Right atrium auricular region (tissue), 2 donors: Measurements from ENCODE around the gene CCDC28A. TPM values are rescaled to one million over a fixed set of nuclear protein-coding genes. Genes with fewer than 3 reads are reported as not detected.

Experiments
- DNase-seq: peaks from one replicate; pipeline ENCODE4 v3.0.0-alpha.2; 2019; ENCODE audit warnings: low spot score
- H3K27ac ChIP-seq, 2 donors: fragments of 200-600 bp; sonication (generic); 1 replicate in 1 of 2; 2 replicates in 1 of 2; pipeline ENCODE4 v1.5.1; 2016 to 2019
- H3K27me3 ChIP-seq, 2 donors: fragments of 200-600 bp; sonication (generic); one replicate each; pipeline versions ENCODE4 v1.5.1 to v1.6.0; 2017 to 2019
- H3K36me3 ChIP-seq: fragments of 200-600 bp; sonication (generic); one replicate; pipeline ENCODE4 v1.5.1; 2016
- H3K4me1 ChIP-seq, 2 donors: fragments of 200-600 bp; sonication (generic); one replicate each; pipeline versions ENCODE4 v1.5.1 to v1.6.0; 2017 to 2019
- H3K4me3 ChIP-seq, 2 donors: fragments of 200-600 bp; sonication (generic); 1 replicate in 1 of 2; 2 replicates in 1 of 2; pipeline ENCODE4 v1.5.1; 2017 to 2019; ENCODE audit warnings: mild to moderate bottlenecking in 1 of 2, moderate library complexity in 1 of 2
- H3K9me3 ChIP-seq, 2 donors: fragments of 200-600 bp; sonication (generic); one replicate each; pipeline ENCODE4 v1.5.1; 2019
- CTCF ChIP-seq, 2 donors: fragments of 200-600 bp; sonication (generic); IDR thresholded peaks; one replicate each; pipeline ENCODE4 v1.5.1; 2019; ENCODE audit warnings: antibody characterized with exemption in 2 of 2
- total RNA-seq, 2 donors: library from RNA; depleted of rRNA; stranded (reverse); fragments of >200 nt; gene quantifications; one replicate each; pipeline ENCODE4 v1.1.0, GENCODE V29; 2016

Gene CCDC28A
- total RNA-seq, 2 donors from 2014 or later, result 8.7 to 11.0 TPM

GRCh38 chr6:138803861-138804260 is 30.3 kb downstream of the CCDC28A start:
- TF ChIP-seq CTCF (IDR thresholded peaks at IDR 0.05), result no peak

GRCh38 chr6:138805016-138805765 is 31.6 kb downstream of the CCDC28A start:
- no peak for DNase-seq
- Histone ChIP-seq H3K27ac (no peak overlapping the region), H3K4me1 (no peaks in the 10 kb centered on the region)

More at GRCh38 chr6:138803861-138804260, 30.3 kb downstream of the CCDC28A start:
- Histone ChIP-seq H3K27ac (no peak overlapping the region), H3K9me3 (no peaks in the 10 kb centered on the region), H3K4me3 (no peak overlapping the region), H3K27me3 (no peaks in the 10 kb centered on the region), H3K4me1 (no peaks in the 10 kb centered on the region), H3K36me3 (no peaks in the 10 kb centered on the region)
- DNase-seq, result no peak

GRCh38 chr6:138806889-138807288 is 33.3 kb downstream of the CCDC28A start:
- Histone ChIP-seq H3K4me3 (no peak overlapping the region), H3K27me3 (no peaks in the 10 kb centered on the region), H3K9me3 (no peaks in the 10 kb centered on the region), H3K4me1 (no peaks in the 10 kb centered on the region), H3K27ac (no peak overlapping the region), H3K36me3 (no peaks in the 10 kb centered on the region)
- no peak for TF ChIP-seq CTCF (IDR thresholded peaks at IDR 0.05)
- DNase-seq, result no peak

More at GRCh38 chr6:138805016-138805765, 31.6 kb downstream of the CCDC28A start:
- Histone ChIP-seq H3K36me3 (no peaks in the 10 kb centered on the region), H3K4me3 (no peak overlapping the region), H3K9me3 (no peaks in the 10 kb centered on the region), H3K27me3 (no peaks in the 10 kb centered on the region)
- TF ChIP-seq CTCF (IDR thresholded peaks at IDR 0.05), result no peak

- Histone ChIP-seq H3K27ac (no peak overlapping the region), H3K9me3 (no peaks in the 10 kb centered on the region), H3K4me3 (no peak overlapping the region), H3K36me3 (no peaks in the 10 kb centered on the region), H3K27me3 (no peaks in the 10 kb centered on the region), H3K4me1 (no peaks in the 10 kb centered on the region)
- no peak for DNase-seq
- no peak for TF ChIP-seq CTCF (IDR thresholded peaks at IDR 0.05)
Observed at GRCh38 chr6:138809677-138810076, 36.1 kb downstream of the CCDC28A start.

- Histone ChIP-seq H3K4me3 (no peak overlapping the region), H3K27me3 (no peaks in the 10 kb centered on the region), H3K27ac (no peak overlapping the region), H3K36me3 (no peaks in the 10 kb centered on the region), H3K4me1 (no peaks in the 10 kb centered on the region), H3K9me3 (no peaks in the 10 kb centered on the region)
- no peak for DNase-seq
- no peak for TF ChIP-seq CTCF (IDR thresholded peaks at IDR 0.05)
Observed at GRCh38 chr6:138811866-138812265, 38.3 kb downstream of the CCDC28A start.
